ENCODE measurements around the gene ATXN7L1.

GRCh38 chr7:105619590-105619989, 256.8 kb downstream of the ATXN7L1 start:
- TF ChIP-seq POLR2AphosphoS5 (IDR thresholded peaks at IDR 0.05) (no peak), CTCF (IDR thresholded peaks at IDR 0.05) (no peak), POLR2A (IDR thresholded peaks at IDR 0.05) (no peak)

All from prostate gland (tissue), 2 donors.